SK-N-SH (cell line): Measurements from ENCODE around the gene PLCB1.
A peak's percentile ranks its signal among the peaks of the same experiment; 100 is the strongest.

ENCODE experiments used
- CTCF ChIP-seq: fragments of 200-600 bp; sonication (generic); IDR thresholded peaks from 2 replicates; pipeline ENCODE4 v1.6.1; 2017; ENCODE audit warnings: antibody characterized with exemption, mild to moderate bottlenecking, moderate library complexity
- EP300 ChIP-seq, 2 experiments: IDR thresholded peaks; 2 replicates each; pipeline versions ENCODE4 v1.4.0 to v1.6.1; 2012; ENCODE audit warnings: borderline replicate concordance in 1 of 2, low read depth in 1 of 2, low read length in 1 of 2
- EZH2phosphoT487 ChIP-seq: fragments of 200-600 bp; sonication (generic); IDR thresholded peaks from 2 replicates; pipeline ENCODE4 v1.6.1; 2017; ENCODE audit warnings: low read depth, mixed run types, mild to moderate bottlenecking, antibody characterized with exemption, moderate library complexity, borderline replicate concordance
- JUND ChIP-seq: IDR thresholded peaks from 2 replicates; pipeline ENCODE4 v1.4.0; 2012
- MAX ChIP-seq: IDR thresholded peaks from 2 replicates; pipeline ENCODE4 v1.4.0; 2012; ENCODE audit warnings: low read depth
- MXI1 ChIP-seq: IDR thresholded peaks from 2 replicates; pipeline ENCODE4 v1.6.1; 2012; ENCODE audit warnings: mild to moderate bottlenecking, low read depth, low read length, improper control_type of control experiment
- POLR2AphosphoS5 ChIP-seq: IDR thresholded peaks from 2 replicates; pipeline ENCODE4 v1.6.1; 2012; ENCODE audit warnings: low read depth, low read length
- RAD21 ChIP-seq: IDR thresholded peaks from 2 replicates; pipeline ENCODE4 v1.6.1; 2012; ENCODE audit warnings: mild to moderate bottlenecking, low read length
- REST ChIP-seq: IDR thresholded peaks from 2 replicates; pipeline ENCODE4 v1.6.1; 2012; ENCODE audit warnings: mild to moderate bottlenecking, low read depth, low read length, moderate library complexity
- RFX5 ChIP-seq: IDR thresholded peaks from 2 replicates; pipeline ENCODE4 v1.6.1; 2012; ENCODE audit warnings: mild to moderate bottlenecking, improper control_type of control experiment, low read length
- TAF1 ChIP-seq: IDR thresholded peaks from 2 replicates; pipeline ENCODE4 v1.6.1; 2012; ENCODE audit warnings: low read depth, mild to moderate bottlenecking, low read length, moderate library complexity, borderline replicate concordance
- USF2 ChIP-seq: fragments of 150-350 bp; IDR thresholded peaks from 2 replicates; pipeline ENCODE4 v1.6.1; 2017; ENCODE audit warnings: antibody characterized with exemption, low read length, low read depth, borderline replicate concordance
- ZBTB33 ChIP-seq: IDR thresholded peaks from 2 replicates; pipeline ENCODE4 v1.4.0; 2012; ENCODE audit warnings: low read depth, borderline replicate concordance

GRCh38 chr20:8421981-8422380 lies 289.9 kb downstream of the PLCB1 start:
- TF ChIP-seq TAF1 (no peak), RFX5 (no peak), CTCF (no peak), EP300 (IDR thresholded peaks at IDR 0.05; ENCODE audit: borderline replicate concordance in 1 of 2, low read depth in 1 of 2, low read length in 1 of 2) (peak in 1 of 2 experiments; percentile 64; a peak in 2 of 4 replicates), EZH2phosphoT487 (no peak), USF2 (no peak), REST (no peak), MAX (no peak), JUND (no peak), ZBTB33 (no peak), RAD21 (no peak), MXI1 (no peak), POLR2AphosphoS5 (no peak)
